ENCODE measurements around the gene ABHD12B. TPM values are rescaled to one million over a fixed set of nuclear protein-coding genes. Genes with fewer than 3 reads are reported as not detected.

ABHD12B gene
- total and polyA plus RNA-seq, 5 experiments from 2014 or later, result not detected

DNA sequence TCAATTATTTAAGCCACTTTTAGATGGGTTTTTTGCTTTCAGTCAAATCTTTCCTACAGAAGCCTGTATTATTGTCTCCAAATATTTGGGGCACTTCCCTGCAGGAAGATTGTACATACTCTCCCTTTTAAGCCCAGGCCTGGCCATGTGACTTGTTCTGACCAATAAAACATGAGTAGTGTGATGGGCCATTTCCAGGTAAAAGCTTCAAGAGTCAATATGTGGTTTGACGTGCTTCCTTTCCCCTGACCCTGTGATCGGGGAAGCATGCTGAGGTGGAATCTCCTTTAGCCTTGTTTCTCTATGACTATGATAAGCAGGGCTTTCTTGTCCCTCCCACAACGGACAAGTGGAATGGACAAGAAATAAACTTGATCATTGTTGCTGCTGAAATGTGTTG is 26.7 kb upstream of the ABHD12B start:
- POLR2A ChIA-PET, result no interaction called here
- H3K9me3 Mint-ChIP-seq, result no peaks in the 10 kb centered on the region

DNA sequence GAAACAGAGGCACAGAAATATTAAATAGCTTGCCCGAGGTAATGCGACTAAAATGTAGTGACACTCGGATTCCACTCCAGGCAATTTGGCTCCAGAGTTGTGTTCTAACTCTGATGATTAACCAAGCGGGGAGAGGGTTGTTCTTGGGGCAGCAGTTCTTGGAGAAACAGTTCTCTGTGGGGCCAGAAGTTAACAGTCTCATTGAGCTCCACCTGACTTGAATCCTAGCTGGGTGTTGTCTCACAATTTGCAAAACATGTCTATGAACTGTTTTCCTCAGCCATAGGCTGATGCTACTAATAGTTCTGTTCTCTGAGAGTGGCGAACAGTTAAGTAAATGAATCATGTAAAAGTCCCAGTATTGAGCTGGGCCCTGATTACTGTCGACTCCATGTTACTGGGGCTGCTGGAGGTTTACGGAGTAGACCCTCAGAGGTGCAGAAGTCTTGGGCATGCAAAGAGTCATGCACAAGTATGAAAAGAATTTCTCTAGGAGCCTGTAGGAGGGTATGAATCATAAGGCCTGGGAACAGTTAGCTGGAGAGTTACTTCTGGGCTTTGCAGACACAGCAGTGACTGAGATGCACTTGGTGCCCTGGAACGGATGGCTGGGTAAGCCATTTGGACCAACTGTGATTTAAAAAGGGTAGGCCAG is 25.5 kb upstream of the ABHD12B start:
- no peak overlapping the region for H3K4me3 Mint-ChIP-seq
- no peak for ATAC-seq
- DNase-seq, result no peak
- no peaks in the 10 kb centered on the region for H3K9me3 Mint-ChIP-seq
- H3K27ac Mint-ChIP-seq, result no peak overlapping the region
- peaks cover 0 to 8% (median 6%) of the 10 kb centered on the region in 4 donors for H3K4me1 Mint-ChIP-seq
- no peaks in the 10 kb centered on the region for H3K27me3 Mint-ChIP-seq
- no peaks in the 10 kb centered on the region for H3K36me3 Mint-ChIP-seq
- POLR2A ChIA-PET, result no interaction called here

More for the DNA sequence above, 26.7 kb upstream of the ABHD12B start:
- Mint-ChIP-seq H3K27me3 (no peaks in the 10 kb centered on the region), H3K4me1 (peaks cover 3 to 9% (median 7%) of the 10 kb centered on the region in 4 donors), H3K4me3 (no peak overlapping the region), H3K36me3 (no peaks in the 10 kb centered on the region), H3K27ac (peak overlapping the region in 1 of 10 donors; percentile 22)
- ATAC-seq (no peak), DNase-seq (no peak)

DNA sequence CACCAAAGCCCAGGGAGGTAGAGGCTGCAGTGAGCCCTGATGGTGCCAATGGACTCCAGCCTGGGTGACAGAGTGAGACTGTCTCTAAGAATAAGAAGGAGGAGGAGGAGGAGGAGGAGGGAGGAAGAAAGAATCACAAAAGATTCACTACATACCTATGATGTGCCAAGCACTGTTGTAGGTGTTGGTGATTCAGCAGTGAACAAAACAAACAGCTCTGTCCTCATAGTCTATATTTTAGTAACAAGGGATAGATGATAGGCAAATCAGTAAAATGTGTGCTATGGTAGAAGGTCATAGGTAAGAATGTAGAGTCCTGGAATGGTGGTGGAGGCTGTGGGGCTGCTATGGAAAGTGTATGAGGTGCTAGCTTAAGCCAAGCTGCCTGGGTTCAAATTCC is 18.0 kb upstream of the ABHD12B start:
- no peaks in the 10 kb centered on the region for H3K36me3 Mint-ChIP-seq
- POLR2A ChIA-PET, result no interaction called here
- H3K4me3 Mint-ChIP-seq, result no peak overlapping the region
- peak overlapping the region in 1 of 10 donors; percentile 80 for H3K27ac Mint-ChIP-seq
- no peaks in the 10 kb centered on the region for H3K27me3 Mint-ChIP-seq
- no peak for ATAC-seq
- DNase-seq, result no peak
- H3K4me1 Mint-ChIP-seq, result peaks cover 0 to 4% (median 2%) of the 10 kb centered on the region in 4 donors
- no peaks in the 10 kb centered on the region for H3K9me3 Mint-ChIP-seq

DNA sequence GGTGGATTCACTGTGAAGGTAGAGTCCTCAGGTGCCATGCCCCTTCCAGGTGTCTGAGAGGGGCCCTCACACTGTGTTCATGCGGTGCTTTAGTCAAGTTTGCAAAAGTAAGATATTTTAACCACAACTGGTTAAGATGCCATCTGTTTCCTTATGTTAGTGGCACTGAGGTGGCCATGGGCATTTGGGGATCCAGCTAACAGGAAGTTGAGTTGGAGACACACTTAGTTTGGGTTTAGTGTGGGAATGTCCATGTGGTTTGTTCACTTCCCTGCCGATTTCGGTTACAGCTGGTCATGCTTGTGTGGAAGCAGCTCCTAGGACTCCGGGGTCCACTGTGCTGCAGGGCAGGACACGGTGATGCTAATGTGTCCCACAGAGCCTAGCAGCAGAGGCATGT is 17.3 kb upstream of the ABHD12B start:
- POLR2A ChIA-PET, result interaction anchor here (1.7 kb wide), 1 partner anchor 25 kb away, joined by 4 read pairs; no protein-coding TSS in a partner anchor

DNA sequence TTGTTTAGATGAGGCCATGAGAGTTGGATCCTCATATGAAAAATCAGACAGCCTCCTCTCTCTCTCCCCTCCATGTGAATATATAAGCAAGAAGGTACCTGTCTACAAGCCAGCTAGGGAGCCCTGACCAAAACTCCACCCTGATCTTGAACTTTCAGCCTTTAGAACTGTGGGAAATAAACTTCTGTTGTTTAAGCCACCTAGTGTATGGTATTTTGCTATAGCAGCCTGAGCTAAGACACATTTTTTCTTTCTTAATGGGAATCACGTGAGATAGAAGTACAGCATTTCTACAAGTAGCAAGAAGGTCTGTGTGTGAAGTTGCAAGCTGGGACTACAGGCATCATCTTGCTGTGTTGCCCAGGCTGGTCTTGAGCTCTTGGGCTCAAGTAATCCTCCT is 16.3 kb upstream of the ABHD12B start:
- H3K4me3 Mint-ChIP-seq, result no peak overlapping the region
- peak overlapping the region in 1 of 10 donors; percentile 21 for H3K27ac Mint-ChIP-seq
- POLR2A ChIA-PET, result interaction anchor here (1.7 kb wide), 1 partner anchor 26 kb away, joined by 4 read pairs; no protein-coding TSS in a partner anchor

More for the DNA sequence above, 17.3 kb upstream of the ABHD12B start:
- Mint-ChIP-seq H3K4me1 (peaks cover 0 to 10% (median 5%) of the 10 kb centered on the region in 4 donors), H3K27me3 (no peaks in the 10 kb centered on the region), H3K27ac (peak overlapping the region in 2 of 10 donors; percentile 43 to 56), H3K36me3 (no peaks in the 10 kb centered on the region), H3K9me3 (no peaks in the 10 kb centered on the region), H3K4me3 (no peak overlapping the region)
- DNase-seq (no peak), ATAC-seq (no peak)

DNA sequence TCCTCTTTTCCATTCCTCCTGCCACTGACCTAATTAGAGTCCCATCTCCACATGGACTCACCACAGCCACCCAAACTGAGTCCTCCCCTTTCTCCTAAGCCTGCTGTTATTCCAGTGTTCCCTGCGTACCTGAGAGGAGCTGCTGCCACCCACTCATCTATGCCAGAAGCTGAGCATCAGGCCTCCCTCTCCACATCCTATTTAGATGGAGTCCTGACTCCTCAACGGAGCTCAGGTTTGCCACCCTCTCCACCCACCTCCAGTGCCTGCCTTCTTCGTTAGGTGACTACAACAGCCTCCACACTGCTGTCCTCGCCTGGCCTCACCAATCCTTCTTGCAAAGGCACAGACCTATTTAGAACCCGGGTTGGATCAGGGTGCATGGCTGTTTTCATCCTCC is 15.2 kb upstream of the ABHD12B start:
- POLR2A ChIA-PET, result interaction anchor here (4.8 kb wide), 1 partner anchor 26 kb away, joined by 70 read pairs; the partner anchor contains the start of gene NIN
- H3K9me3 Mint-ChIP-seq, result no peaks in the 10 kb centered on the region
- H3K4me1 Mint-ChIP-seq, result peaks cover 0 to 10% (median 7%) of the 10 kb centered on the region in 4 donors
- DNase-seq (no peak), ATAC-seq (no peak)
- H3K27me3 Mint-ChIP-seq, result no peaks in the 10 kb centered on the region
- H3K4me3 Mint-ChIP-seq, result no peak overlapping the region
- H3K27ac Mint-ChIP-seq, result peak overlapping the region in 1 of 10 donors; percentile 33
- H3K36me3 Mint-ChIP-seq, result no peaks in the 10 kb centered on the region

More for the DNA sequence above, 16.3 kb upstream of the ABHD12B start:
- Mint-ChIP-seq H3K36me3 (no peaks in the 10 kb centered on the region), H3K27me3 (no peaks in the 10 kb centered on the region), H3K9me3 (no peaks in the 10 kb centered on the region), H3K4me1 (peaks cover 0 to 10% (median 7%) of the 10 kb centered on the region in 4 donors)
- DNase-seq (no peak), ATAC-seq (no peak)

DNA sequence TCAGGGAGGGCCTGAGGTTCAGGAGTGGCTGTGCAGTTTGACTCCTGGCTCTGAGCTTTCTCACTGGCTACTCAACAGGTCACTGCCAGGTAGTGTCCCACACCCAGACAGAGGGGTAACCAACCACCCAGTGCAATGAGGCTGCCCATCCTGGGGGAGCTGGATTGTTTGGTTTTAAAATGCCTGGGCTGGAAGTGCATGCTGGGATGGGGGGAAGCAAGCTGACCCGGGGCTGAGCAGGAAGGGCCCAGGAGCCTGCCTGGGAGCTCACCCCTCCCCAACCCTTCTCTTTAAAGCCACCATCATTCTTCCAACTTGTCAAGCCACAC is 12.6 kb upstream of the ABHD12B start:
- ATAC-seq, result no peak

DNA sequence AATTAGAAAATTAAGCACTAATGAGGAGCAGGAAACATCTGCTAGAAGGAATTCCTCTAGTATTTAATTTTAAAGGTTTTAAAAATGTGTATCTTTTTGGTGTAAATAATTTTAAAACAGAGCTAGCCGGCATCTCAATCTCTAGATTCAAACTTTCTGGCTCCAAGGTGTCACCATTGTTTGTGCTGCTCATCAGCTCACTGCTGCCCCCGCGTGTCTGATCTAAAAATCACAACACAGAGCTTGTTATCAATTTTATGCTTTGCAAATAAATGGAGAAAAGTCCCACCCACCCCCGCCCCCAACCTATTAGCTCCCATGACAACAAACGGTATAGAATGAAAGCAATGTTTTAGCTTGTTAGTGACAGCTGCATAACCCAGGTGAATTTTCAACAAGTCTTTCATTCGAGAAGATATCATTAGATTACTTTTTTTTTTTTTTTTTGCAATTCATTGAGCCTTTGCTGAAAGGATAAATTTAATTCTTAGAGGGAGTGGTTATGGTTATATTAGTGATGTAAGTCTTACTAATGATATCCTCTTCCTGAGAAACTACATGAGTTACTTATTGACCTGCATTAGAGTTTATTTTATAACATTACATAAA is 11.3 kb upstream of the ABHD12B start:
- no peaks in the 10 kb centered on the region for H3K9me3 Mint-ChIP-seq
- peak; percentile 75 to 81 for ATAC-seq
- peaks cover 0 to 6% (median 3%) of the 10 kb centered on the region in 5 donors for H3K27me3 Mint-ChIP-seq
- peak overlapping the region; percentile 77 to 97 (median 93) for H3K27ac Mint-ChIP-seq
- POLR2A ChIA-PET, result interaction anchor here (0.5 to 4.8 kb wide), 13 partner anchors 11 to 234 kb away, joined by 3 to 70 read pairs (median 5); partner anchors contain the start of genes NIN and TRIM9
- H3K36me3 Mint-ChIP-seq, result no peaks in the 10 kb centered on the region
- H3K4me3 Mint-ChIP-seq, result peak overlapping the region; percentile 89 to 96 (median 93)
- H3K4me1 Mint-ChIP-seq, result peaks cover 0 to 9% (median 5%) of the 10 kb centered on the region in 4 donors
- DNase-seq, result peak; percentile 80 to 94 (median 88)

More for the DNA sequence above, 12.6 kb upstream of the ABHD12B start:
- Mint-ChIP-seq H3K9me3 (no peaks in the 10 kb centered on the region), H3K4me1 (peaks cover 0 to 9% (median 7%) of the 10 kb centered on the region in 4 donors), H3K4me3 (peak overlapping the region; percentile 89 to 96 (median 93)), H3K27ac (peak overlapping the region; percentile 65 to 97 (median 93)), H3K36me3 (no peaks in the 10 kb centered on the region), H3K27me3 (no peaks in the 10 kb centered on the region)
- no peak for DNase-seq
- POLR2A ChIA-PET, result interaction anchor here (0.5 to 4.8 kb wide), 12 partner anchors 11 to 463 kb away, joined by 3 to 70 read pairs (median 6); partner anchors contain the start of gene NIN

DNA sequence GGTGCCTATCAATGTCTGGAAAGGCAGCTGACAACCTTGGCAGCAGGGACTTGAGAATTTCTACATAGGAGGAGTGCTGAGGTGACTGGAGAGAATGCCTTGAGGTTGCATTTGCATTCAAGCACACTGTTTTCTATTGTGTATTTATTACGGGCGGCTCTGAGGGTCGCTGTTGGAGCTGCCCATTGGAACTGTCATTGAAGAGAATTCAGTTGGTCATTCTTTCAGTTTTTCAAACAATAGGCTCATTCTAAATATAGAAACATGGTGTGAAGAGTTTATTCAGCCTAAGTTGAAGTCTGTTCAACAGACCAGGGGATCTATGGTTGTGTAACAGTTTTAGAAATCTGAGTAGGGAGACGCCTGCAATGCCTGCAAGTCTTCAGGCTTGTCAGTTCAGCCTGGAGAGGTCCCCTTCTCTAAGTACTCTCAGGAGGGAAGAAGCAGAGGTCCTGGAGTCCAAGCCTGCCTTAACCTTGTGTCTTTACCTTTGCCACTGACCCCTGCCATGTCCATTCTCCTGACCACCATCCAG is 9.8 kb upstream of the ABHD12B start:
- Mint-ChIP-seq H3K4me1 (peaks cover 0 to 10% (median 5%) of the 10 kb centered on the region in 4 donors), H3K27me3 (peaks cover 8 to 22% (median 13%) of the 10 kb centered on the region in 5 donors), H3K4me3 (no peak overlapping the region), H3K9me3 (no peaks in the 10 kb centered on the region), H3K27ac (peak overlapping the region in 2 of 10 donors; percentile 20 to 22), H3K36me3 (no peaks in the 10 kb centered on the region)
- no peak for DNase-seq
- POLR2A ChIA-PET, result no interaction called here
- no peak for ATAC-seq

DNA sequence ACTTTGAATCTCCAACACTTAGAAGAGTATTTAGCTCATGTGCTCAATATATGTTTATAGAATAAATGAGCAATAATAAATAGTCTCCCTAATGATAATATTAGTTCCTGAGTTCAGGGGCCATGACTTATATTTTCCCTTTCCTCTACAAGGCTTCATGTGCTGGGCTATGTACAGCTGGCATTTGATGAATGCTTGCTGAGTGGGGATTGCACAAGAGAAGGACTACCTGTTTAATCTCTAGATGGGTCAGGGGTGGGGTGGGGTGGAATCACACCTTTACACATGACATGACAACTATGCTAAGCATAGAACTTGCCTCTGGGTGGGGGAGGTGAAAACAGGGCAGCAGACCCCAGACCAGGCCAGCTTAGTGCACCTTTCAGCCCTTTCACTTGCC is 7.6 kb upstream of the ABHD12B start:
- H3K27ac Mint-ChIP-seq, result no peak overlapping the region
- H3K4me1 Mint-ChIP-seq, result peaks cover 0 to 6% (median 2%) of the 10 kb centered on the region in 4 donors
- H3K27me3 Mint-ChIP-seq, result peaks cover 18 to 43% (median 26%) of the 10 kb centered on the region in 5 donors
- no peak for ATAC-seq
- POLR2A ChIA-PET, result no interaction called here
- no peak overlapping the region for H3K4me3 Mint-ChIP-seq
- no peaks in the 10 kb centered on the region for H3K36me3 Mint-ChIP-seq
- no peaks in the 10 kb centered on the region for H3K9me3 Mint-ChIP-seq
- DNase-seq, result no peak

DNA sequence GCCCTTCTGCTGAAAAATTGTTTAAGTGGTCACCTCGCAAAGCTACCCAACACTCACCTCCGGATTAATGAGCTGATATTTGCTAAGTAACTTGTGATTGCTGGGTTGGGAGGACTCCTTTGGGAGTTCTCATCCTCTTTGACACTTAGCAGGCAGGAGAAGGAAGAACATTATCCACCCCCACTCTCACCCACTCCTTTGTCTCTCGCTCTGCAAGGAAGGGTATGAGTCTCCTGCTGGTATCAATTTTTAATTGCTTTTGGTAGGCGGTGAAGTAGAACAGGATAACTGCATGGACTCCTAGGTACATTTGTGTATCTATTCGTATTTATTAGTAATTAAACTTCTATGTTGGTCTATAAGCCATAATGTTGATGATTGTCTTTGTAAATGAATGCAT is 6.9 kb upstream of the ABHD12B start:
- POLR2A ChIA-PET, result interaction anchor here (1.8 kb wide), 1 partner anchor 87 kb away, joined by 5 read pairs; no protein-coding TSS in a partner anchor
- no peaks in the 10 kb centered on the region for H3K36me3 Mint-ChIP-seq
- peaks cover 0 to 4% (median under 1%) of the 10 kb centered on the region in 4 donors for H3K4me1 Mint-ChIP-seq
- ATAC-seq, result no peak
- no peak for DNase-seq
- peaks cover 24 to 50% (median 33%) of the 10 kb centered on the region in 5 donors for H3K27me3 Mint-ChIP-seq
- no peak overlapping the region for H3K27ac Mint-ChIP-seq
- no peaks in the 10 kb centered on the region for H3K9me3 Mint-ChIP-seq
- no peak overlapping the region for H3K4me3 Mint-ChIP-seq

DNA sequence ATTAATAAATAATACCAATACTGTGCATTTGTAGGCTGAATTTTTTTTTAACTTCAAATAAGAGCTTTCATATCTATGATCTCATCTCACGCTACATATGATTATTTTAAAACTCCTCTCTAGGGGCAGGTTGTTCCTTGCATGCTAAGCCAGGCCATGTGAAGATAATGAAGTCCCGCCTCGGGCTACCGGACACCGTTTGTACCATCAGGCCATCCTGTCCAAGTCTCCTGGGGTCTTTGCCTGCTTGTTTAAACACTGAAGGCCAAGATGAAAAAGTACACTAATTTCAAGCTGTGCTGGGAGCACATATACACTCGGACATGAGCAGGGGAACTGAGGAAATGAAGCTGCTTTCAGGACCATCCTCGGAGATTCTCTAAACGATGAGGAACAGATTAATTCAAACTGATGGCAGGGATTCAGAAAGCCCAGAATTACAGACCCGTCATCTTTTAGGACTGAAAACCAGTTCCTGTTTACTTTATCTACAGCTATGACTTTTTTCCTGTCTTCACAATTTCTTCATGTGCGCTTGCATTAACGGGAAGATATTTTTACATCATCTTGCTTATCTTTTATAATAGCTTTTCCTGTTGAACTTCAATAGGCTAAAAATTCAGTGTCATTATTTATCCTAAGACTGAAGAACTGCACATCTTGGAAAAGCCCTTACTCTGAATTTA is 6.3 kb upstream of the ABHD12B start:
- Mint-ChIP-seq H3K27ac (no peak overlapping the region), H3K4me1 (peaks cover under 1 to 6% (median 3%) of the 10 kb centered on the region in 4 donors)
- ATAC-seq, result no peak

More for the DNA sequence above, 6.3 kb upstream of the ABHD12B start:
- Mint-ChIP-seq H3K4me3 (no peak overlapping the region), H3K36me3 (peaks cover 0 to 5% (median 0%) of the 10 kb centered on the region in 3 donors), H3K9me3 (no peaks in the 10 kb centered on the region), H3K27me3 (peaks cover 30 to 56% (median 39%) of the 10 kb centered on the region in 5 donors)
- POLR2A ChIA-PET, result interaction anchor here (1.8 kb wide), 1 partner anchor 88 kb away, joined by 5 read pairs; no protein-coding TSS in a partner anchor
- no peak for DNase-seq
